ENCODE measurements around the gene CROCC.

GRCh38 chr1:16905868-16906702 is 15.6 kb upstream of the CROCC start:
- TF ChIP-seq CTCF (IDR thresholded peaks at IDR 0.05) (no peak), POLR2A (IDR thresholded peaks at IDR 0.05) (no peak)
